ENCODE measurements around the gene MT1A. TPM values are rescaled to one million over a fixed set of nuclear protein-coding genes. Genes with fewer than 3 reads are reported as not detected.

The MT1A gene
- total and polyA plus RNA-seq, 2 donors (not counting 3 experiments of a cell fraction or from before 2014, with no cell fraction given) = 6.5 to 8.4 TPM

GRCh38 chr16:56679818-56680217, 41.4 kb downstream of the MT1A start:
- TF ChIP-seq, protein P1, sequence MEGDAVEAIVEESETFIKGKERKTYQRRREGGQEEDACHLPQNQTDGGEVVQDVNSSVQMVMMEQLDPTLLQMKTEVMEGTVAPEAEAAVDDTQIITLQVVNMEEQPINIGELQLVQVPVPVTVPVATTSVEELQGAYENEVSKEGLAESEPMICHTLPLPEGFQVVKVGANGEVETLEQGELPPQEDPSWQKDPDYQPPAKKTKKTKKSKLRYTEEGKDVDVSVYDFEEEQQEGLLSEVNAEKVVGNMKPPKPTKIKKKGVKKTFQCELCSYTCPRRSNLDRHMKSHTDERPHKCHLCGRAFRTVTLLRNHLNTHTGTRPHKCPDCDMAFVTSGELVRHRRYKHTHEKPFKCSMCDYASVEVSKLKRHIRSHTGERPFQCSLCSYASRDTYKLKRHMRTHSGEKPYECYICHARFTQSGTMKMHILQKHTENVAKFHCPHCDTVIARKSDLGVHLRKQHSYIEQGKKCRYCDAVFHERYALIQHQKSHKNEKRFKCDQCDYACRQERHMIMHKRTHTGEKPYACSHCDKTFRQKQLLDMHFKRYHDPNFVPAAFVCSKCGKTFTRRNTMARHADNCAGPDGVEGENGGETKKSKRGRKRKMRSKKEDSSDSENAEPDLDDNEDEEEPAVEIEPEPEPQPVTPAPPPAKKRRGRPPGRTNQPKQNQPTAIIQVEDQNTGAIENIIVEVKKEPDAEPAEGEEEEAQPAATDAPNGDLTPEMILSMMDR (IDR thresholded peaks at IDR 0.05; ENCODE audit: extremely low read depth in 1 of 2, insufficient read depth in 1 of 2, low read depth in 1 of 2, low read length in 2 of 2) = no peak
- TF ChIP-seq EZH2 (IDR thresholded peaks at IDR 0.05; ENCODE audit: borderline replicate concordance, low read depth, low read length, severe bottlenecking) (no peak), JUN (IDR thresholded peaks at IDR 0.05; ENCODE audit: borderline replicate concordance, insufficient read depth, insufficient read length, low read depth) (no peak), MAX (IDR thresholded peaks at IDR 0.05; ENCODE audit: insufficient read depth, insufficient read length) (no peak), GATA2 (IDR thresholded peaks at IDR 0.05; ENCODE audit: insufficient read depth, insufficient read length, low read depth, low read length) (no peak), POLR2AphosphoS5 (IDR thresholded peaks at IDR 0.05; ENCODE audit: insufficient read depth, low read depth, low read length) (no peak), FOS (IDR thresholded peaks at IDR 0.05; ENCODE audit: borderline replicate concordance, insufficient read depth, low read length) (no peak), MYC (IDR thresholded peaks at IDR 0.05; ENCODE audit: low read depth, low read length) (no peak), POLR2A (IDR thresholded peaks at IDR 0.05; ENCODE audit: low read depth, low read length) (no peak)
- FAIRE-seq = no peak
- Histone ChIP-seq H3K27ac (ENCODE audit: insufficient read depth, low read depth, low read length) (no peak overlapping the region), H3K36me3 (ENCODE audit: control insufficient read depth in 2 of 2, extremely low read depth in 1 of 2, insufficient read depth in 2 of 2, low read length in 2 of 2) (no peaks in the 10 kb centered on the region), H3K4me3 (replicated peaks in 1 of 3; ENCODE audit: insufficient read depth in 1 of 3, low read depth in 1 of 3, low read length in 3 of 3) (no peak overlapping the region), H3K4me1 (ENCODE audit: control insufficient read depth, extremely low read depth, insufficient read depth, low read length) (peaks cover 13% of the 10 kb centered on the region), H3K4me2 (ENCODE audit: insufficient read depth, low read length) (no peak overlapping the region), H3K9ac (replicated peaks; ENCODE audit: extremely low read depth, insufficient read depth, low read length) (no peak overlapping the region), H3K9me3 (replicated peaks; ENCODE audit: control insufficient read depth, insufficient read depth, low read length) (no peaks in the 10 kb centered on the region), H3K9me1 (replicated peaks; ENCODE audit: control insufficient read depth, extremely low read depth, insufficient read depth, low read length) (no peaks in the 10 kb centered on the region), H4K20me1 (replicated peaks; ENCODE audit: control insufficient read depth, extremely low read depth, insufficient read depth, low read length) (no peaks in the 10 kb centered on the region), H3K79me2 (ENCODE audit: control insufficient read depth, insufficient read depth, low read length) (no peaks in the 10 kb centered on the region), H2AFZ (ENCODE audit: low read depth, low read length) (no peak overlapping the region), H3K27me3 (ENCODE audit: control insufficient read depth in 2 of 2, insufficient read depth in 2 of 2, low read length in 2 of 2) (peaks cover 13 to 14% of the 10 kb centered on the region in 2 experiments)
- intact Hi-C loops (cut with micrococcal nuclease) = no loop called here
- DNase-seq (ENCODE audit: low read depth, low spot score) = no peak
- dilution Hi-C loops (cut with MboI; ENCODE audit: extremely low pct_ligation_motif_present, low sequenced_read_pairs) = no loop called here
- POLR2A ChIA-PET = no interaction called here
- CTCF ChIA-PET = interaction anchor here (1.1 kb wide), 1 partner anchor 103 kb away, joined by 3 read pairs; no protein-coding TSS in a partner anchor
- BruUV-seq (replicated peaks) = no TSS peak
